NCI-H2227 treated with DMSO at 0.1 percent for 48 hours (cell line): ENCODE data around the gene KRTAP10-8.
"Not testable (repeated sequence)": the region's sequence is repeated elsewhere in the genome, so short reads cannot be mapped to it uniquely, and the experiment has no call there.

Experiments used
- DNase-seq: peaks from one replicate; lab custom pipeline; 2025; lab: John Stamatoyannopoulos, UW

Gene KRTAP10-8

DNA sequence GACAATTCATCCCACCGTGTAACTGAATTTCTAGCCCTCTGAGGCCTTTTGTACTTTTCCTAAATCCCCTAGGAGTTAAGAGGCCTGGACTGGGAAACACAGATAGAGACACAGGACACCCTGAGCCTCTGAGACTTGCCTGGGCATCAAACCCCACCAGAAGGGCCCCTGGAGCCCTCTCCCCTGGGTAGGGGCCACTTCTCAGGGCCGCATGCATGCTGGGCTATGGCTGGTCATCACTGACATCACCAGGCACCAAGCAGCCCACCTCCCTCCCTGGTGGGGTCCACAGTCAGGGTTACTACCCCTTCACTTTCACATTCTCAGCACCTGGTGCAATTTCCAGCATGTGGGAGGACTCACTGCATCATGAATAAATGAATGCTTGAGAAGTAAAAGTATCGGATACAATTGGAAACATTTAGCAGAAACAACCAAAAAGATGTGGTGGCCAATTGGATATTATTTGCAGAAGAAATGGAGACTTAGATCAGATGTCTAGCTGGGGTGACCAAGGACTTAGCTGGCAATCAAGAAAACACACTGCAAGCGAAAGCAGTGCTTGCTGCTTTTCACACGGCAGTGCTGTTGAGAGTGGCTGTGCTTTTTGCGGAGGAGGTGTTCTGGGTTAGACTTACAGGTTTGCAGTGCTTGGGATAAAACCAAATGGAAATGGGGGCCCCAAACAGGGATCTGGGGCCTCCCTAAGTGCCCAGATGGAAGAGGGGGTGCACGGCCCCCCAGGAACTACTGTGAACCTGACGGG lies 12.4 kb upstream of the KRTAP10-8 start:
- DNase-seq = no peak

- DNase-seq = not testable (repeated sequence)
These were observed 11.5 kb upstream of the KRTAP10-8 start, which contains the start of gene KRTAP10-7 for GRCh38 chr21:44600118-44600978. Gene KRTAP10-7, plus strand, starts transcription at chr21:44600597. Its CDS starts 25 bp downstream, at chr21:44600622.

- not testable (repeated sequence) for DNase-seq
These were observed 10.8 kb upstream of the KRTAP10-8 start for GRCh38 chr21:44601091-44601490.

GRCh38 chr21:44601596-44602462 lies 10.1 kb upstream of the KRTAP10-8 start:
- no peak for DNase-seq

- DNase-seq = no peak
These were observed 9.4 kb upstream of the KRTAP10-8 start for GRCh38 chr21:44602463-44602850.

- DNase-seq = no peak
These were observed 8.6 kb upstream of the KRTAP10-8 start for GRCh38 chr21:44603109-44603875.

- DNase-seq = no peak
These were observed 8.0 kb upstream of the KRTAP10-8 start for GRCh38 chr21:44603911-44604310.

- DNase-seq = no peak
These were observed 5.4 kb upstream of the KRTAP10-8 start for GRCh38 chr21:44606495-44606894.

DNA sequence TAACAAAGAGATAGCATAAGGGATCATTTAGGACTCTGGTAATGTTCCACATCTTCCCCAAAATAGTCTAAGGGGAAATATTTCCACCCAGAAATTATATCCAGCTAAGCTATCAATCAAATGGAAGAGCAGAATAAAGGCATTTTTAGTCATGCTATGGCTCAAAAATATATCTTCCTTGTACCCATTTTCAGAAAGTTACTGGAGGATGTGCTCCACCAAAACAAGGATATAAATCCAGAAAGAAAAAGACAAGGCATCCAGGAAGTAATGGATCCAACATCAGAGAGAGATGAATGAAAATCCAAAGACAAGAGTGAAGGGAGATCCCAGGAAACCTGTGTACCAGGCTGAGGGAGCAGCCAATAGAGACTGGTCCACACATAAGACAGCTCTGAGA lies 2.7 kb upstream of the KRTAP10-8 start:
- DNase-seq = no peak

DNA sequence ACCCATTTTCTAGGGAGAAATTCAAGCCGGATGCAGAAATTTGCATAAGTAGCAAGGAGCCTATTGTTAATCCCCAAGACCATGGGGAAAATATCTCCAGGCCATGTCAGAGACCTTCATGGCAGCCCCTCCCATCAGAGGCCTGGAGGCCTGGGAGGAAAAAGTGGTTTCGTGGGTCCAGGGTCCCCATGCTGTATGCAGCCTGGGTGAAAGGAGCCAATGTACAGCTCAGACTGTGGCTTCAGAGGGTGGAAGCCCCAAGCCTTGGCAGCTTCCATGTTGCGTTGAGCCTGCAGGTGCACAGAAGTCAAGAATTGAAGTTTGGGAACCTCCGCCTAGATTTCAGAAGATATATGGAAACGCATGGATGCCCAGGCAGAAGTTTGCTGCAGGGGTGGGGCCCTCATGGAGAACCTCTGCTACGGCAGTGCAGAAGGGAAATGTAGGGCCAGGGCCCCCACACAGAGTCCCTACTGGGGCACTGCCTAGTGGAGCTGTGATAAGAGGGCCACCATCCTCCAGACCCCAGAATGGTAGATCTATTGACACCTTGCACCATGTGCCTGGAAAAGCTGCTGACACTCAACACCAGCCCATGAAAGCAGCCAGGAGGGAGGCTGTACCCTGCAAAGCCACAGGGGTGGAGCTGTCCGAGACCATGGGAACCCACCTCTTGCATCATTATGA lies 1.6 kb upstream of the KRTAP10-8 start:
- not testable (repeated sequence) for DNase-seq

DNA sequence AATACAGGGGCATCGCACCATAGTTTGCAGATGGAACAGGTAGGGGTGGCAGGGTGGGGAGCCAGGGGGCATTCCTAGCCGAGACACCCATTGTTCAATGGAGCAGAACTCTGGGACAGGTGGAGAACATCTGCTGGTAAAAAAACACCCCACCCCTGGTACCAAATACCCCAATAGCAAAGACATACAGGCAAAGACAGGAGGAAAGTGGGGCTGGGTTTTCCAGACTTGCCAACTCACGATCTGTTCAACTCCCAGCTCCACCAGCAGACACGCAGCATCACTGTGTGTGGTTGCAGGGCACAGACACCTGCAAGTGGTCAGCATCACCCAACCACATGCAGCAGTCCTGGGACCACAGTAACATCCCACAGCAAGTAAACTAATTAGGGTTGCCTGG lies 328 bp upstream of the KRTAP10-8 start:
- DNase-seq = no peak

- DNase-seq = no peak
These were observed 870 bp downstream of the KRTAP10-8 start for GRCh38 chr21:44612669-44613229.

DNA sequence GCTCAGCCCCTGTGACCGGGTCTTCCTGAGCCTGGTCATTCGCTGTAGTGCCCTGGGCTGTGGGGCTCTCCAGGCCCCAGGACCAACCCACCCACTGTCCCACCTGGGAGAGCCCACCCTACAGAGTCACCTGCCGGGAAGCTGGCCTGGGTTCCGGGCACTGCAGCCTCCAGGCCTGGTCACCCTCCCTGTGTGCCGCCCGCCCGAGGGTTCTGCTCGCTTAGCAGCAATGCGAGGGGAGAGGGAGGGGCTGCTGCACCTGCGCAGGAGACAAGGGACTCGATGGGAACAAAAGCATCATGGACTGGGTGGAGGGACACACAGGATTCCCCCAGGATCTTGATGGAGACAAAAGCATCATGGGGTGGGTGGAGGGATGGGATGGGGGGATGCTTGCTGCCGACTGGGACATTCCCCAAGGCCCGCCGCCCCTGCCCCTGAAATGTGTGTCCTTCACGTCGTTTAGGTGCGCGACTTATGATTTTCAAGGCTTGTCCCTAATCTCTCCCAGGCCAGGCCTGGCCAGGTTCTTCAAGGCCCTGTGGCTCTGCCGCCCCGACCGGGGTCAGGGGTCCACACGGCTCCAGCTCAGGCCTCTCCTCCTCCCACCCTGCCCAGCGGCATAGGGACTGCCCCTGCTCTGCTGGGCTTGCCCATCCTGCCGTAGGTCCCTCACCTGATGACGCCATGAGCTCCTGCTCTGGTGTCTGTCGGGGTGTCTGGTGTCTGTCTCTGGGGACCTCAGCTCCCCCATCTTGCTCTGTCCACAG lies 1.7 kb downstream of the KRTAP10-8 start:
- DNase-seq = no peak

DNA sequence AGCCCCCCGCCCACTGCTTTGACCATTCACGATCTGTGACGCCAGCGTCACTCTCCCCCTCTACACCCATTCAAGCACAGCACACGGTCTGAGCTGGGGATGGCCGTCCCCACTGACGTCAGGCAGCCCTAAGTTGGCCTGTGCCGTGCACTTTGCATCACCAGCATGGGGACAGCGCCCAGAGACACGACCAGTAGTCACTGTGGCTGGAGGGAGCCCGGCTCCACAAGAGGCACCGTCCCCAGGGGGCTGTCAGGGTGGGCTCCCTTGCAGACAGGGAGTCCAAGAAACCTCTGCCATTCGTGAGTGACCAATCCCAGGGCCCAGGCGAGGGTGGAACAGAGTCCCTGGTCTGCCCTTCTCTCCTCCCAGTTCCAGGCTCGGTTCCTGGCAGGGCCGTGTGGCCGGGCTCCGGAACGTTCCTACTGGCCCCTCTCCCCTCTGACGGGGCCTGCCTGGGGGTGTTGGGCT lies 2.3 kb downstream of the KRTAP10-8 start:
- DNase-seq = no peak

GRCh38 chr21:44614961-44615391 lies 3.1 kb downstream of the KRTAP10-8 start:
- DNase-seq = no peak

GRCh38 chr21:44615466-44615865 lies 3.6 kb downstream of the KRTAP10-8 start:
- DNase-seq = no peak

DNA sequence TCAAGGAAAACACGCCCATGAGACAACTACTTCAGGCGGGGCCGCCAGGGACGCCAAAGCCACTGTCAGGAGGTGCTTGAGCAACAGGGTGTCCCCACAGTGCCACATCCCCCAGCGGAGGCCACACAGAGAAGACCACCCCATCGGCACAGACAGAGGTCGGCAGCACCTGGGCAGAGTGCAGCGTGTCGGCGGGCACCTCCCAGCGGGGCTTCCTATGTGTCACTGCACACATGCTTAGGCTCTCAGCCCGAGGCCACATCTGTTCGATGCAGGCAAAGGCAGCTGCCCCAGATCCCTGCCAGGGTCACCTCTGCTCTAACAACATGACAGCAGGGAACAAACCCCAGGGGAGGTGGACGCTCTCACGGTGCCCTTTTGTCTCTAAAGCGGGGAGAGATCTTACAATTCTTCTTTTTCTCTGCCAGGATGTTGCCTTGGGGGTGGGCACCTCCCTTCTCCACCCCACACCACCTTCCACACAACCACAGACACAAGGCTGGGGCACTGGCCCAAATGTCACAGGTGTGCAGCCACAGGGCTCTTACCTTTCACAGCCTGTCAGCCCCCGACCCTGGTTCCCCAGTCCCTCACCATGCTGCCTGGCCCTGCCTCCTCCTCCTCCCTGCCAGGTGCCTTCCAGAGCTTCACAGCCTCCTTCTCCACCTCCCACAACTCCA lies 4.2 kb downstream of the KRTAP10-8 start:
- no peak for DNase-seq

GRCh38 chr21:44616591-44616926 lies 4.7 kb downstream of the KRTAP10-8 start:
- no peak for DNase-seq

GRCh38 chr21:44617071-44617501 lies 5.2 kb downstream of the KRTAP10-8 start:
- DNase-seq = no peak
